ENCODE measurements around the gene TRPV2. TPM values are rescaled to one million over a fixed set of nuclear protein-coding genes. Genes with fewer than 3 reads are reported as not detected.
A peak's percentile ranks its signal among the peaks of the same experiment; 100 is the strongest.

Gene TRPV2
- total RNA-seq, 1 donor = 71.3 TPM

GRCh38 chr17:16432017-16432416 is 16.6 kb downstream of the TRPV2 start:
- H3K36me3 ChIP-seq (ENCODE audit: insufficient read depth, low read length) = peaks cover 40% of the 10 kb centered on the region
- no peak overlapping the region for H3K4me2 ChIP-seq (ENCODE audit: insufficient read depth, low read length)
- H2AFZ ChIP-seq (ENCODE audit: low read length) = no peak overlapping the region
- TF ChIP-seq CTCF (IDR thresholded peaks at IDR 0.05; ENCODE audit: extremely low read depth, low read depth, low read length) = no peak
- no peak overlapping the region for H3K4me3 ChIP-seq (ENCODE audit: insufficient read depth, low read length)
- H3K4me1 ChIP-seq (ENCODE audit: insufficient read depth, low read length) = no peaks in the 10 kb centered on the region
- no peaks in the 10 kb centered on the region for H4K20me1 ChIP-seq (ENCODE audit: insufficient read depth, low read length)
- no peaks in the 10 kb centered on the region for H3K79me2 ChIP-seq (ENCODE audit: insufficient read depth, low read length)
- no peaks in the 10 kb centered on the region for H3K27me3 ChIP-seq (ENCODE audit: insufficient read depth, low read length)
- peak; percentile 37 for DNase-seq (ENCODE audit: insufficient read length, low spot score, missing footprints)
- H3K9me3 ChIP-seq (ENCODE audit: low read depth, low read length) = no peaks in the 10 kb centered on the region
- no peak overlapping the region for H3K27ac ChIP-seq (ENCODE audit: low read depth, low read length)

- H2AFZ ChIP-seq (ENCODE audit: low read length) = no peak overlapping the region
These were observed 18.1 kb downstream of the TRPV2 start for GRCh38 chr17:16433514-16433913.

GRCh38 chr17:16434662-16435061 is 19.3 kb downstream of the TRPV2 start:
- Histone ChIP-seq H4K20me1 (ENCODE audit: insufficient read depth, low read length) (peaks cover 6% of the 10 kb centered on the region), H3K27me3 (ENCODE audit: insufficient read depth, low read length) (no peaks in the 10 kb centered on the region), H3K4me1 (ENCODE audit: insufficient read depth, low read length) (peaks cover 4% of the 10 kb centered on the region), H3K36me3 (ENCODE audit: insufficient read depth, low read length) (peaks cover 20% of the 10 kb centered on the region), H2AFZ (ENCODE audit: low read length) (no peak overlapping the region), H3K27ac (ENCODE audit: low read depth, low read length) (no peak overlapping the region), H3K9me3 (ENCODE audit: low read depth, low read length) (no peaks in the 10 kb centered on the region), H3K4me2 (ENCODE audit: insufficient read depth, low read length) (no peak overlapping the region), H3K79me2 (ENCODE audit: insufficient read depth, low read length) (peaks cover 9% of the 10 kb centered on the region), H3K4me3 (ENCODE audit: insufficient read depth, low read length) (no peak overlapping the region)
- no peak for TF ChIP-seq CTCF (IDR thresholded peaks at IDR 0.05; ENCODE audit: extremely low read depth, low read depth, low read length)
- DNase-seq (ENCODE audit: insufficient read length, low spot score, missing footprints) = no peak

More at GRCh38 chr17:16433514-16433913, 18.1 kb downstream of the TRPV2 start:
- H3K4me3 ChIP-seq (ENCODE audit: insufficient read depth, low read length) = no peak overlapping the region
- peaks cover 4% of the 10 kb centered on the region for H3K4me1 ChIP-seq (ENCODE audit: insufficient read depth, low read length)
- H3K9me3 ChIP-seq (ENCODE audit: low read depth, low read length) = no peaks in the 10 kb centered on the region
- H3K27me3 ChIP-seq (ENCODE audit: insufficient read depth, low read length) = no peaks in the 10 kb centered on the region
- no peaks in the 10 kb centered on the region for H3K79me2 ChIP-seq (ENCODE audit: insufficient read depth, low read length)
- H3K36me3 ChIP-seq (ENCODE audit: insufficient read depth, low read length) = peaks cover 29% of the 10 kb centered on the region
- no peaks in the 10 kb centered on the region for H4K20me1 ChIP-seq (ENCODE audit: insufficient read depth, low read length)
- DNase-seq (ENCODE audit: insufficient read length, low spot score, missing footprints) = peak; percentile 25
- H3K27ac ChIP-seq (ENCODE audit: low read depth, low read length) = no peak overlapping the region
- TF ChIP-seq CTCF (IDR thresholded peaks at IDR 0.05; ENCODE audit: extremely low read depth, low read depth, low read length) = no peak
- H3K4me2 ChIP-seq (ENCODE audit: insufficient read depth, low read length) = no peak overlapping the region

- Histone ChIP-seq H3K79me2 (ENCODE audit: insufficient read depth, low read length) (peaks cover 24% of the 10 kb centered on the region), H3K4me3 (ENCODE audit: insufficient read depth, low read length) (no peak overlapping the region), H3K4me2 (ENCODE audit: insufficient read depth, low read length) (no peak overlapping the region), H4K20me1 (ENCODE audit: insufficient read depth, low read length) (peaks cover 19% of the 10 kb centered on the region), H3K9me3 (ENCODE audit: low read depth, low read length) (no peaks in the 10 kb centered on the region), H3K4me1 (ENCODE audit: insufficient read depth, low read length) (peaks cover 18% of the 10 kb centered on the region), H3K27me3 (ENCODE audit: insufficient read depth, low read length) (no peaks in the 10 kb centered on the region), H3K27ac (ENCODE audit: low read depth, low read length) (no peak overlapping the region), H3K36me3 (ENCODE audit: insufficient read depth, low read length) (peaks cover 31% of the 10 kb centered on the region), H2AFZ (ENCODE audit: low read length) (no peak overlapping the region)
- peak; percentile 34 for DNase-seq (ENCODE audit: insufficient read length, low spot score, missing footprints)
- no peak for TF ChIP-seq CTCF (IDR thresholded peaks at IDR 0.05; ENCODE audit: extremely low read depth, low read depth, low read length)
These were observed 20.8 kb downstream of the TRPV2 start for GRCh38 chr17:16435925-16436886.

Data from osteoblast (primary cell).